AG09309 (cell line): ENCODE data around the gene ABLIM1.

Source experiments
- DNase-seq: peaks from one replicate; pipeline ENCODE4 v3.0.0-alpha.2; 2010; ENCODE audit warnings: low read depth
- H3K4me3 ChIP-seq: 2 replicates; pipeline ENCODE4 v1.5.1; 2011; ENCODE audit warnings: mild to moderate bottlenecking, low read depth, low read length, moderate library complexity; ENCODE audit not compliant: control insufficient read depth
- TF ChIP-seq, protein P1 (sequence below): IDR thresholded peaks from 2 replicates; pipeline ENCODE4 v1.5.1; 2011; ENCODE audit warnings: mild to moderate bottlenecking, low read depth, low read length, inconsistent platforms; ENCODE audit not compliant: insufficient read depth, control insufficient read depth; ENCODE audit errors: missing control alignments

Gene ABLIM1

DNA sequence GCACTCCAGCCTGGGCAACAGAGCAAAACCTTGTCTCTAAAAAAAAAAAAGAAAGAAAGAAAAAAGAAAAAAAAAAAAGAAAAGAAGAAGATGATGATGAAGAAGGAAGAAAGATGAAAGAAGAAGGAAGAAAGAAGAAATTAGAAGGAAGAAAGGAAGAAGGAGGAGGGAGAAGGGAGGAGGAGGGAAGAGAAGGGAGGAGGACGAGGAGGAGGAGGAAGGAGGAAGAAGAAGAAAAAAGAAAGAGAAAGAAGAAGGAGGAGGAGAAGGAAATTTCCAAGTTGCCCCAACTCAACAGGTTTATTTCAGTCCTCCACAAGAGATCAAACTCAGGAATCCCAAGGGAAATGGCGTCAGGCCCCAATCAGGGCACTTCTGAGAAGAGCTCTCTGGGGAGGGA lies 115.7 kb downstream of the ABLIM1 start:
- TF ChIP-seq, protein P1, sequence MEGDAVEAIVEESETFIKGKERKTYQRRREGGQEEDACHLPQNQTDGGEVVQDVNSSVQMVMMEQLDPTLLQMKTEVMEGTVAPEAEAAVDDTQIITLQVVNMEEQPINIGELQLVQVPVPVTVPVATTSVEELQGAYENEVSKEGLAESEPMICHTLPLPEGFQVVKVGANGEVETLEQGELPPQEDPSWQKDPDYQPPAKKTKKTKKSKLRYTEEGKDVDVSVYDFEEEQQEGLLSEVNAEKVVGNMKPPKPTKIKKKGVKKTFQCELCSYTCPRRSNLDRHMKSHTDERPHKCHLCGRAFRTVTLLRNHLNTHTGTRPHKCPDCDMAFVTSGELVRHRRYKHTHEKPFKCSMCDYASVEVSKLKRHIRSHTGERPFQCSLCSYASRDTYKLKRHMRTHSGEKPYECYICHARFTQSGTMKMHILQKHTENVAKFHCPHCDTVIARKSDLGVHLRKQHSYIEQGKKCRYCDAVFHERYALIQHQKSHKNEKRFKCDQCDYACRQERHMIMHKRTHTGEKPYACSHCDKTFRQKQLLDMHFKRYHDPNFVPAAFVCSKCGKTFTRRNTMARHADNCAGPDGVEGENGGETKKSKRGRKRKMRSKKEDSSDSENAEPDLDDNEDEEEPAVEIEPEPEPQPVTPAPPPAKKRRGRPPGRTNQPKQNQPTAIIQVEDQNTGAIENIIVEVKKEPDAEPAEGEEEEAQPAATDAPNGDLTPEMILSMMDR = no peak
- DNase-seq = no peak

DNA sequence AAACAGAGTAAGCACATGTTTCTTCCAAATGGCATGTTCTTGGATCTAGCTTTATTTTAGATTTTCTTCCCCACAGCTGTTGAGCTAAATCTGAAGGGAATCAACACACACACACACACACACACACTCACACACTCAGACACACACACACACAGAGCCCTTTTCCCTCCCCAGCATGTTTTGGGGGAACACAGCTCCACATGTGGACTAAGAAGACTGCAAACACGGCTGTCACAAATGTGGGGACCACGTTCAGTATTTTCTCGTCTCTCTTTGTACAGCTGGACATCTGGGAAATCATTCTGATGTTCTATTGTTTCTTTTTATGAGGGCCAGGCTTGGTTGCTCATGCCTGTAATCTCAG lies 116.3 kb downstream of the ABLIM1 start:
- DNase-seq = no peak
- TF ChIP-seq, protein P1 = no peak
- no peak overlapping the region for H3K4me3 ChIP-seq

More for the DNA sequence above, 115.7 kb downstream of the ABLIM1 start:
- H3K4me3 ChIP-seq = no peak overlapping the region

DNA sequence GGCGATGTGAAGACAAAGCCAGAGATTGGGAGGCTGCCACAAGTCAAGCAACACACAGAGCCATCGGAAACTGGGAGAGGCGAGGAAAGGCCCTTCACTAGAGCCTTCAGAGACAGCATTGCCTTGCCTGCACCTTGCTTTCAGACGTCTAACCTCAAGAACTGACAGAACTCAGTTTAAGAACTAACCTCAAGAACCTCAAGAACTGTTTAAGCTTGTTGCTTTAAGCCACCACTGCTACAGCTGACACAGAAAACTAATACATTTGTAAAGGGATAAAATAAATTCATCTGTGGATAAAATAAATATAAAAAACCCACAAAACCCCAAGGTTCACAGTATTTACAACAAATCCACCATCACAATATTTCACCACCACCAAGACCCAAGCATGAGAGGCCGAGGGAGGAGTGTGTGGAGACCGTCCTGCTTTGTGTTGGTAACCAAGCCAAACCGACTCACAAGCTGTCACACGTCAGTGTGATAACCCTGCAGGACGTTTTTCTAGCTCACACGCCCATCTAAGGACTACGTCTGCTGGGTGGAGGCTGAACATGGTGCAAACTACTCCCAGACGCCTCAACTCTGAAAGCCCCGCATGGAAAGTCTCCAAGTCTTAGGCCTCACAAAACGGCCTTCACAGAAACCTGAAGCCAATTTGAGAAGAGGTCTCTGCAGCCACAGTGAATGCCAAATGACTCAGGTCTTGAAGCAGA lies 116.8 kb downstream of the ABLIM1 start:
- no peak overlapping the region for H3K4me3 ChIP-seq
- peak; percentile 8 for DNase-seq
- TF ChIP-seq, protein P1 = no peak

DNA sequence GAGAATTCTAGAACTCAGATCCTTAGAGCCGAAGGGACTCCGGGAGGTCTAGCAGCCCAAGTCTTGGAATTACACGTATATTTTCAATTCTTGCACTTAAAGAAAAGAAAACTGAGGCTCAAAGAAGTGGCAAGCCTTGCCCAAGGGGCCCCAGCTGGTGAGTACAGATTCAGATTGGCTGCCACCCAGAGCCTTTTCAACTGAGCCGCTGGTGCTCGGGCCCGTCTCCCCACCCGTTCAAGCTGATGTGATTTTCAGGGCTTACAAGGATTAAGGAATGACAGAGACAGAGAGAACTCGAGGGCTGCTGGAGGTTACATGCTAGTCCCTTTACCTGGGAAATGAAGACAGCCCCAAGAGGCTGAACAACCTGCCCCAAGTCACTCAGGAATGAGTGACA lies 117.8 kb downstream of the ABLIM1 start:
- no peak for DNase-seq
- TF ChIP-seq, protein P1 = no peak
- no peak overlapping the region for H3K4me3 ChIP-seq

DNA sequence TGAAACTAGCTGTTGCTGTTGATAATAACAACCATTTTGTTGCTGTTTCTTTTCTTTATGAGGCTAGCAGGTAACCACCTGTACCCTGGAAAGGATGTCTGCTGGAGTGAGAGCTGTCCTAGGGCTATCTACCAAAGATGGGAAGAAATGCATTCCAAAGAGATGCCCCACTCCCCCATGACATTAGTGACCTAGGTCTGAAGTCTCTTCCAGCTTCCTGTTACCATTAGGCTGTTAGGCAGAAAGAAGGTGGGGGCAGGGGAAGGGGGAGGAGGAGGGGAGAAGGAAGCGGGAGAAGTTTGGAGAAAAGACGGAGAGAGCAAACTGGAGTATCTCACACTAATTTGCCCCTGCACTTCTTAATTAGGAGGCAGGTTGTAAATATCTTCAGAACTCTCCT lies 118.5 kb downstream of the ABLIM1 start:
- TF ChIP-seq, protein P1 = no peak
- no peak overlapping the region for H3K4me3 ChIP-seq
- no peak for DNase-seq

DNA sequence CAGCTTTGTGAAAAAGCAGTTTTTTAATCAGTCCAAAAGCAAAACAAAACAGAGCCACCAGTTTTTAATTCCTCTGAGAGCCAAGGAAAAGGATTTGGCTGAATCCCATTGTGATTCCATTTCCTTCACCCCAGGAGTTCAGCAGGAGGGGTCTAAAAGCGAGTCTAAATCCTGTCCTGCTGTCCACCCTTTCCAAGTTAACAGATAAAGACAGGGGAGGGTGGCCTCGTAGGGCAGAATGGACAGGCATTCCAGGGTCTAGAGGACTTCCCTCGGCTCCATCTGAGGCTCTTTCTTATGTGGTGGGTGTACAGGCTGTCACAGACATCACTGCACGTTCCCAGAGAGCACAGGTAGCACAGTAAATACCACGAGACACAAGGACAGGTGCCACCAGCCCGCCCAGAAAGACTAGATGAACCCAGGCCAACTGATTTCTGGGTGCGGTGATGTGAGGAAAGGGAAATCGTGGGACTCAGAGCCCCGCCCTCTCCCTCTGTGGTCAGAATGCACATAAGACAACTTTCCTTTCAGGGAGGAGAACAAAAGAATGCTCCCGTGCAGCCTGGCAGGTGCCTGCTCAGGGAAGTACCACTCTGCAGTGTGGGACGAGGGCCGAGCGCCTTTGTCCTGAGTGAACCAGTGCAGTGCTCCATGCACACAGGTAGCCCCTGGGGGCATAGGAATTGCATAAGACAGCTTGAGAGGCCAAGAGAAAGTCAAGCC lies 119.7 kb downstream of the ABLIM1 start:
- no peak overlapping the region for H3K4me3 ChIP-seq
- TF ChIP-seq, protein P1 = no peak
- DNase-seq = no peak

DNA sequence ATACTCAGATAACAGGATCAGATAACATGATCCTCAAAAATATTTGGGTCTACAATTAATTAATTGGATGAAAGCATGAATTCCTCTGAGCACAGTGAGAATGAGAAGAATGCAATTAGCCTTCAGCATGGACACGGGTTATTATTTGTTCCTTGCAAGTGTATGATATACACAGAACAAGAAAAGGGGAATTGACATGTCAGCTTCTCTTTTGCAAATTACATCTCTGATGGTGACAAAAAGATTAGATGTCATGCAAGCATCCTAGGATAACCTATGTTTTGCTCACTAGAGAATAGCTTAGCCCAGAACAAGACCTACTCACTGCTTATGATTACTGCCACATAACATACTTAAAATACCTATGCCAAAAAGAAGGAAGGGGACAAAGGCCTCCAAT lies 120.3 kb downstream of the ABLIM1 start:
- TF ChIP-seq, protein P1 = no peak
- no peak for DNase-seq
- no peak overlapping the region for H3K4me3 ChIP-seq
